Suprapubic skin (tissue), 4 donors: ENCODE measurements around the gene FNDC1.

Experiments used
- POLR2A ChIP-seq, 2 donors: fragments of 450-650 bp; IDR thresholded peaks; one replicate each; pipeline ENCODE4 v1.6.1; 2017; ENCODE audit warnings: antibody characterized with exemption in 2 of 2, mild to moderate bottlenecking in 2 of 2, moderate library complexity in 2 of 2
- POLR2AphosphoS5 ChIP-seq, 3 donors: sonication (generic); formaldehyde crosslinking; IDR thresholded peaks; one replicate each; pipeline ENCODE4 v1.6.1; 2017; ENCODE audit warnings: antibody characterized with exemption in 3 of 3
- TF ChIP-seq, protein P1 (sequence below), 2 donors: fragments of 200-600 bp in 1 of 2; fragments of 450-650 bp in 1 of 2; sonication (generic) in 1 of 2; IDR thresholded peaks; one replicate each; pipeline ENCODE4 v1.5.1; 2016 to 2019; ENCODE audit warnings: antibody characterized with exemption in 2 of 2, mild to moderate bottlenecking in 1 of 2, moderate library complexity in 1 of 2

DNA sequence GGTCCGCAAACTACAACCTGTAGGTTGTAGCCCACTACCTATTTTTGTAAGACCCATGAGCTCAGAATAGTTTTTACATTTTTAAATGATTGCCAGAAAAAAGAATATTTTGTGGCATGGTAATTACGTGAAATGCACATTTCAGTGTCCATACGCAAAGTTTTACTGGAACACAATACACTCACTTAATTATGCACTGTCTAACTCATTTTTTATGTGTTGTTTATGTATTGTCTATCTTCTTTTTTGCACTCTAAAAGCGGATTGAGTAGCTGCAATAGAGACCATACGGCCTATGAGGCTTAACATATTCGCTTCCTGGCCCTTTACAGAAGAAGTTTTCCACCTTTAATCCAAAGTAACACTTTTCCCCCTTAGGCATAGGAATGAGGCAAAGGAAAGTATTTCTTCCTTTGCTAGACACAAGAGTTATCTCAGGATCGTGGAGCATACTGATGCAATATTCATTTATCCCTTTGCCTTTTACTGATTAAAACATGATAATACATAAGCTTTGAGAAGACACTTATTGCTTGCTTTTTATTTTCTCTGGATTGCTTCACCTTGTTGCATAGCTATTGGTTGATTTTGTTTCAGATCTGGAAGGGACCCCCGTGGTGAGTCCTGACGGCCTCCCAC lies 69.8 kb downstream of the FNDC1 start:
- TF ChIP-seq POLR2AphosphoS5 (IDR thresholded peaks at IDR 0.05) = no peak
- TF ChIP-seq, protein P1, sequence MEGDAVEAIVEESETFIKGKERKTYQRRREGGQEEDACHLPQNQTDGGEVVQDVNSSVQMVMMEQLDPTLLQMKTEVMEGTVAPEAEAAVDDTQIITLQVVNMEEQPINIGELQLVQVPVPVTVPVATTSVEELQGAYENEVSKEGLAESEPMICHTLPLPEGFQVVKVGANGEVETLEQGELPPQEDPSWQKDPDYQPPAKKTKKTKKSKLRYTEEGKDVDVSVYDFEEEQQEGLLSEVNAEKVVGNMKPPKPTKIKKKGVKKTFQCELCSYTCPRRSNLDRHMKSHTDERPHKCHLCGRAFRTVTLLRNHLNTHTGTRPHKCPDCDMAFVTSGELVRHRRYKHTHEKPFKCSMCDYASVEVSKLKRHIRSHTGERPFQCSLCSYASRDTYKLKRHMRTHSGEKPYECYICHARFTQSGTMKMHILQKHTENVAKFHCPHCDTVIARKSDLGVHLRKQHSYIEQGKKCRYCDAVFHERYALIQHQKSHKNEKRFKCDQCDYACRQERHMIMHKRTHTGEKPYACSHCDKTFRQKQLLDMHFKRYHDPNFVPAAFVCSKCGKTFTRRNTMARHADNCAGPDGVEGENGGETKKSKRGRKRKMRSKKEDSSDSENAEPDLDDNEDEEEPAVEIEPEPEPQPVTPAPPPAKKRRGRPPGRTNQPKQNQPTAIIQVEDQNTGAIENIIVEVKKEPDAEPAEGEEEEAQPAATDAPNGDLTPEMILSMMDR (IDR thresholded peaks at IDR 0.05) = no peak
- no peak for TF ChIP-seq POLR2A (IDR thresholded peaks at IDR 0.05)
